ENCODE data around the gene TAF7L. TPM values are rescaled to one million over a fixed set of nuclear protein-coding genes. Genes with fewer than 3 reads are reported as not detected.

TAF7L gene
- total and polyA plus RNA-seq, 2 experiments from 2014 or later: 0.43 to 0.53 TPM

GRCh38 chrX:101223226-101223625 is 67.9 kb downstream of the TAF7L start:
- no peaks in the 10 kb centered on the region for H3K9me2 ChIP-seq (ENCODE audit: insufficient read depth)
- in situ Hi-C loops (cut with MboI): no loop called here
- WGBS, 2 experiments (ENCODE audit: low coverage in 1 of 2, low lambda C conversion rate in 2 of 2, missing lambda C conversion rate in 2 of 2): 50 to 70% methylated on average over 1 of the region's 1 CpG

DNA sequence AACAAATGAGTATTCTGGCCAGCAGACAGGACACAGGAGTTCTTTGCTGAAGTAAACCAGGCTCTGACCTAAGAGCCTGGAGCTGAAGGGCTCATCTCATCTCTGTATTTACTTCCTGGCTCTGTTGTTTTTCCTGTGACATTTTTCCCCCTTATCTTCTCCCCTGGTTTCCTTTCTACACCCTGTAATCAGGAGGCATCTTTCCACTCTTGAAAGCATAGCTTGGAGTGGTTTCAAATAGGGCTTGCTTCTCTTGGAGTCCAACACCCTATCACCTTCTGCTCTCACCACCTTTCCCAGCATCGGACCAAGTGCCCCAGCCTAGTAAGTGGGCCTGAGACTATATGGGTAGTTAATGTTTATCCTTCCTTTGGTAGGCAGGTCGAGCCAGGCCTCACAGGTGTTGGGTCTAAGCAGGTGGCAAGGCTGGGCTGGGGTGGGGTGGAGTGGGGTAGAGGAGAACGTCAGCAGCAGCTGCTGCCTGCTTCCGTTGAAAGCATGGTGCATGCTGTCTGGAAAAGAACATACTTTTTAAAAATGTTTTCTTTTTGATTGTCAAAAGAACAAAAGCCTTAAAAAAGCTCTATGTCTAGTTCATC is 70.4 kb downstream of the TAF7L start:
- in situ Hi-C loops (cut with MboI): no loop called here
- H2AFZ ChIP-seq: peak overlapping the region; percentile 88; the same call in 1 of the 2 replicates

More at GRCh38 chrX:101223226-101223625, 67.9 kb downstream of the TAF7L start:
- Histone ChIP-seq H4K20me1 (ENCODE audit: insufficient read depth) (no peaks in the 10 kb centered on the region), H3K4me2 (ENCODE audit: unreplicated experiment) (no peak overlapping the region), H3K27ac (no peak overlapping the region), H3K4me1 (ENCODE audit: insufficient read depth) (peaks cover 12% of the 10 kb centered on the region), H3K79me2 (ENCODE audit: insufficient read depth) (no peaks in the 10 kb centered on the region), H3K36me3 (ENCODE audit: low read depth) (no peaks in the 10 kb centered on the region), H2AFZ (no peak overlapping the region), H3K27me3 (replicated peaks; ENCODE audit: insufficient read depth) (no peaks in the 10 kb centered on the region), H3K9ac (no peak overlapping the region), H3F3A (ENCODE audit: insufficient read depth) (no peaks in the 10 kb centered on the region), H3K4me3 (no peak overlapping the region), H3K9me3 (ENCODE audit: low read depth) (no peaks in the 10 kb centered on the region)
- no peak for TF ChIP-seq EZH2 (IDR thresholded peaks at IDR 0.05; ENCODE audit: insufficient read depth, poor library complexity, severe bottlenecking)
- no peak for TF ChIP-seq EZH2phosphoT487 (IDR thresholded peaks at IDR 0.05; ENCODE audit: insufficient read depth, low read depth)
- DNase-seq: no peak

DNA sequence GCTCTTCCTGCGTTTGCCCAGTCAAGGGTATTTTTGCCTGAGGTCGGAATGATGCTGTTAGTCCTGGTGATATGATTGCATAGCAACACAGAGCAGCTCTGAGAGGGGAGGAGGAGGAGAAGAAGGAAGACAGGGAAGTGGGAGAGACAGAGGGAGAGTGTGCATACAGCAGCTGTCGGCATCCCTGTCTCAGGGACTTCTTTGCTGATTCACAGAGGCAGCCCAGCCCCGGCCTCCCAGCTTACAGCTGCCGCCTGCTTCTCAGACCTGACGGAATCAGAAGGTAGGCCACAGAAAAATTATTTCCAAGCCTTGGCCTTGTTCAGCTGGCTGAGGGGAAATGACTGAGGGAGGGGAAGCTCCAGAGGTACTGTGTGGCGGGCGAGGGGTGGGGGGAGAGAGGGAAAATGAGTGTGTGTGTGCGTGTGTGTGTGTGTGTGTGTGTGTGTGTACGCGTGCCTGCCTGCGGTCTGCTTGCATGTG is 71.2 kb downstream of the TAF7L start:
- Histone ChIP-seq H4K20me1 (ENCODE audit: insufficient read depth) (no peaks in the 10 kb centered on the region), H3K4me3 (no peak overlapping the region), H3K36me3 (ENCODE audit: low read depth) (no peaks in the 10 kb centered on the region), H3K79me2 (ENCODE audit: insufficient read depth) (no peaks in the 10 kb centered on the region), H3K9ac (peak overlapping the region; percentile 55), H3K27ac (peak overlapping the region; percentile 35; the same call in 1 of the 2 replicates), H3K9me3 (ENCODE audit: low read depth) (no peaks in the 10 kb centered on the region), H3K4me2 (ENCODE audit: unreplicated experiment) (no peak overlapping the region), H3K4me1 (ENCODE audit: insufficient read depth) (peaks cover 12% of the 10 kb centered on the region), H3K9me2 (ENCODE audit: insufficient read depth) (no peaks in the 10 kb centered on the region), H2AFZ (peak overlapping the region; percentile 88), H3K27me3 (replicated peaks; ENCODE audit: insufficient read depth) (no peaks in the 10 kb centered on the region), H3F3A (ENCODE audit: insufficient read depth) (no peaks in the 10 kb centered on the region)
- WGBS, 2 experiments (ENCODE audit: low coverage in 1 of 2, low lambda C conversion rate in 2 of 2, missing lambda C conversion rate in 2 of 2): 25 to 45% methylated on average over 3 to 12 of the region's 12 CpGs
- no peak for TF ChIP-seq EZH2phosphoT487 (IDR thresholded peaks at IDR 0.05; ENCODE audit: insufficient read depth, low read depth)
- no peak for TF ChIP-seq EZH2 (IDR thresholded peaks at IDR 0.05; ENCODE audit: insufficient read depth, poor library complexity, severe bottlenecking)
- DNase-seq: peak; percentile 53
- in situ Hi-C loops (cut with MboI): no loop called here

More for the DNA sequence above, 70.4 kb downstream of the TAF7L start:
- H3K4me1 ChIP-seq (ENCODE audit: insufficient read depth): peaks cover 12% of the 10 kb centered on the region
- no peaks in the 10 kb centered on the region for H3K27me3 ChIP-seq (replicated peaks; ENCODE audit: insufficient read depth)
- no peak for DNase-seq
- H3F3A ChIP-seq (ENCODE audit: insufficient read depth): no peaks in the 10 kb centered on the region
- H3K9me2 ChIP-seq (ENCODE audit: insufficient read depth): no peaks in the 10 kb centered on the region
- no peaks in the 10 kb centered on the region for H3K9me3 ChIP-seq (ENCODE audit: low read depth)
- TF ChIP-seq EZH2phosphoT487 (IDR thresholded peaks at IDR 0.05; ENCODE audit: insufficient read depth, low read depth): no peak
- TF ChIP-seq EZH2 (IDR thresholded peaks at IDR 0.05; ENCODE audit: insufficient read depth, poor library complexity, severe bottlenecking): no peak
- no peak overlapping the region for H3K27ac ChIP-seq
- 90 to 93% methylated on average over 4 of the region's 4 CpGs for WGBS, 2 experiments (ENCODE audit: low coverage in 1 of 2, low lambda C conversion rate in 2 of 2, missing lambda C conversion rate in 2 of 2)
- H3K36me3 ChIP-seq (ENCODE audit: low read depth): no peaks in the 10 kb centered on the region
- H3K4me2 ChIP-seq (ENCODE audit: unreplicated experiment): no peak overlapping the region
- H3K79me2 ChIP-seq (ENCODE audit: insufficient read depth): no peaks in the 10 kb centered on the region
- H4K20me1 ChIP-seq (ENCODE audit: insufficient read depth): no peaks in the 10 kb centered on the region
- H3K4me3 ChIP-seq: no peak overlapping the region
- no peak overlapping the region for H3K9ac ChIP-seq

- peak; percentile 58 for DNase-seq
- Histone ChIP-seq H3K9ac (peak within 1 kb of the TSS; percentile 55), H3K27ac (peak within 1 kb of the TSS; percentile 43), H3K4me1 (ENCODE audit: insufficient read depth) (peaks cover 12% of the 10 kb centered on the region), H3K4me3 (no peak within 1 kb of the TSS), H3K9me3 (ENCODE audit: low read depth) (no peaks in the 10 kb centered on the region), H4K20me1 (ENCODE audit: insufficient read depth) (no peaks in the 10 kb centered on the region), H3K36me3 (ENCODE audit: low read depth) (no peaks in the 10 kb centered on the region), H3F3A (ENCODE audit: insufficient read depth) (no peaks in the 10 kb centered on the region), H2AFZ (peak within 1 kb of the TSS; percentile 88), H3K9me2 (ENCODE audit: insufficient read depth) (no peaks in the 10 kb centered on the region), H3K4me2 (ENCODE audit: unreplicated experiment) (peak within 1 kb of the TSS; percentile 7), H3K27me3 (replicated peaks; ENCODE audit: insufficient read depth) (no peaks in the 10 kb centered on the region), H3K79me2 (ENCODE audit: insufficient read depth) (no peaks in the 10 kb centered on the region)
- in situ Hi-C loops (cut with MboI): no loop called here
- WGBS, 2 experiments (ENCODE audit: low coverage in 1 of 2, low lambda C conversion rate in 2 of 2, missing lambda C conversion rate in 2 of 2): 26 to 42% methylated on average over 3 to 5 of the region's 7 CpGs
- no peak for TF ChIP-seq EZH2 (IDR thresholded peaks at IDR 0.05; ENCODE audit: insufficient read depth, poor library complexity, severe bottlenecking)
- TF ChIP-seq EZH2phosphoT487 (IDR thresholded peaks at IDR 0.05; ENCODE audit: insufficient read depth, low read depth): no peak
Observed at GRCh38 chrX:101219116-101219863, 71.8 kb downstream of the TAF7L start, which contains the start of gene DRP2. Gene DRP2, plus strand, starts transcription at chrX:101219786. Its CDS starts 11,862 bp downstream, at chrX:101231648.

Small RNA genes within 50 kb of the gene (small RNA-seq; reads per million reads assigned to genes)
- not detected for gene RNU6-934P (ENCODE audit: low read depth, low replicate concordance)

Other genes with a start within 250 kb of the TAF7L start
- 12.9 and 16.9 TPM in 2 replicates for gene TRMT2B, start 239.2 kb downstream of the TAF7L start, total RNA-seq (2014; rRNA removed; shearing (Covaris generic))
- 8.3 and 8.5 TPM in 2 replicates for gene TRMT2B, start 239.2 kb downstream of the TAF7L start, polyA plus RNA-seq (2016; fragmentation: Nextera tagmentation; extraction: Ambion mirVana)
- 0.32 and 0.76 TPM in 2 replicates for gene TMEM35A, start 212.5 kb downstream of the TAF7L start, total RNA-seq (2014; rRNA removed; shearing (Covaris generic))
- 0.37 and 0.56 TPM in 2 replicates for gene TMEM35A, start 212.5 kb downstream of the TAF7L start, polyA plus RNA-seq (2016; fragmentation: Nextera tagmentation; extraction: Ambion mirVana)
- 9.6 and 11.8 TPM in 2 replicates for gene CENPI, start 193.1 kb downstream of the TAF7L start, total RNA-seq (2014; rRNA removed; shearing (Covaris generic))
- gene CENPI, start 193.1 kb downstream of the TAF7L start, polyA plus RNA-seq (2016; fragmentation: Nextera tagmentation; extraction: Ambion mirVana): 2.5 and 2.6 TPM in 2 replicates
- 0.22 TPM in 1 of 2 replicates, not detected in the other for gene DRP2, start 71.5 kb downstream of the TAF7L start, total RNA-seq (2014; rRNA removed; shearing (Covaris generic))
- 0.18 and 0.21 TPM in 2 replicates for gene DRP2, start 71.5 kb downstream of the TAF7L start, polyA plus RNA-seq (2016; fragmentation: Nextera tagmentation; extraction: Ambion mirVana)
- gene TIMM8A, start 57.4 kb upstream of the TAF7L start, total RNA-seq (2014; rRNA removed; shearing (Covaris generic)): 1.9 and 14.9 TPM in 2 replicates
- gene TIMM8A, start 57.4 kb upstream of the TAF7L start, polyA plus RNA-seq (2016; fragmentation: Nextera tagmentation; extraction: Ambion mirVana): 15.7 and 18.5 TPM in 2 replicates
- not detected in 2 replicates for gene BTK, start 94.9 kb upstream of the TAF7L start, total RNA-seq (2014; rRNA removed; shearing (Covaris generic))
- gene BTK, start 94.9 kb upstream of the TAF7L start, polyA plus RNA-seq (2016; fragmentation: Nextera tagmentation; extraction: Ambion mirVana): 0.23 TPM in 1 of 2 replicates, not detected in the other
- gene RPL36A, start 99.7 kb upstream of the TAF7L start, total RNA-seq (2014; rRNA removed; shearing (Covaris generic)): 240 and 757 TPM in 2 replicates
- 295 and 331 TPM in 2 replicates for gene RPL36A, start 99.7 kb upstream of the TAF7L start, polyA plus RNA-seq (2016; fragmentation: Nextera tagmentation; extraction: Ambion mirVana)
- 27.1 and 36.6 TPM in 2 replicates for gene GLA, start 116.6 kb upstream of the TAF7L start, total RNA-seq (2014; rRNA removed; shearing (Covaris generic))
- gene GLA, start 116.6 kb upstream of the TAF7L start, polyA plus RNA-seq (2016; fragmentation: Nextera tagmentation; extraction: Ambion mirVana): 20.4 and 26.6 TPM in 2 replicates
- 53.1 and 59.0 TPM in 2 replicates for gene HNRNPH2, start 116.9 kb upstream of the TAF7L start, total RNA-seq (2014; rRNA removed; shearing (Covaris generic))
- gene HNRNPH2, start 116.9 kb upstream of the TAF7L start, polyA plus RNA-seq (2016; fragmentation: Nextera tagmentation; extraction: Ambion mirVana): 97.8 and 99.7 TPM in 2 replicates
- gene ARMCX4, start 194.1 kb upstream of the TAF7L start, total RNA-seq (2014; rRNA removed; shearing (Covaris generic)): 1.8 and 2.3 TPM in 2 replicates
- gene ARMCX4, start 194.1 kb upstream of the TAF7L start, polyA plus RNA-seq (2016; fragmentation: Nextera tagmentation; extraction: Ambion mirVana): 3.0 and 3.7 TPM in 2 replicates

Measured in GM23248 (cell line).